WTC11 (cell line): Measurements from ENCODE around the gene GDAP2. TPM values are rescaled to one million over a fixed set of nuclear protein-coding genes. Genes with fewer than 3 reads are reported as not detected.
"Not testable (repeated sequence)": the region's sequence is repeated elsewhere in the genome, so short reads cannot be mapped to it uniquely, and the experiment has no call there.

ENCODE experiments used
- ATAC-seq: fragments of 200-7000 bp; cut with Tn5 transposase; 2 replicates; pipeline ENCODE4 v1.10.0; 2021; ENCODE audit warnings: mild to moderate bottlenecking, moderate library complexity
- CTCF ChIA-PET: fragments of 300-600 bp; sonication (Branson Sonifier 250); formaldehyde crosslinking; loops from one replicate; lab custom pipeline; 2021; ENCODE audit warnings: antibody characterized with exemption; lab: Charles Lee
- POLR2A ChIA-PET: fragments of 350-600 bp; sonication (Branson Sonifier 250); formaldehyde crosslinking; loops from one replicate; lab custom pipeline; 2021; ENCODE audit warnings: antibody characterized with exemption; lab: Charles Lee
- DNase-seq: peaks from one replicate; pipeline ENCODE4 v3.0.0; 2021; ENCODE audit warnings: low spot score
- H3K27ac Mint-ChIP-seq: 2 replicates; pipeline ENCODE4 v1.8.0; 2021; ENCODE audit warnings: mixed read lengths
- H3K27me3 Mint-ChIP-seq: 2 replicates; pipeline ENCODE4 v1.8.0; 2021; ENCODE audit warnings: low read depth, mild to moderate bottlenecking, moderate library complexity, mixed read lengths
- H3K36me3 Mint-ChIP-seq: 2 replicates; pipeline ENCODE4 v1.8.0; 2021; ENCODE audit warnings: mixed read lengths
- H3K4me1 Mint-ChIP-seq: 2 replicates; pipeline ENCODE4 v1.8.0; 2022; ENCODE audit warnings: mixed read lengths
- H3K4me3 Mint-ChIP-seq: 2 replicates; pipeline ENCODE4 v1.8.0; 2021; ENCODE audit warnings: mild to moderate bottlenecking, moderate library complexity, mixed read lengths
- H3K9me3 Mint-ChIP-seq: 2 replicates; pipeline ENCODE4 v1.8.0; 2021; ENCODE audit warnings: mixed read lengths
- ATF6 ChIP-seq: sonication (generic); formaldehyde crosslinking; IDR thresholded peaks from 2 replicates; pipeline ENCODE4 v1.8.1; 2023; ENCODE audit warnings: mild to moderate bottlenecking, missing genetic modification reagents
- CBFB ChIP-seq: sonication (generic); formaldehyde crosslinking; IDR thresholded peaks from 2 replicates; pipeline ENCODE4 v1.8.1; 2022; ENCODE audit warnings: mild to moderate bottlenecking, low read depth, missing genetic modification reagents
- E2F5 ChIP-seq: sonication (generic); formaldehyde crosslinking; IDR thresholded peaks from 2 replicates; pipeline ENCODE4 v1.8.1; 2022; ENCODE audit warnings: mild to moderate bottlenecking, moderate library complexity, missing genetic modification reagents
- IRF1 ChIP-seq: sonication (generic); formaldehyde crosslinking; IDR thresholded peaks from 2 replicates; pipeline ENCODE4 v1.8.0; 2023; ENCODE audit warnings: missing genetic modification reagents
- NR2C2 ChIP-seq: sonication (generic); formaldehyde crosslinking; IDR thresholded peaks from 2 replicates; pipeline ENCODE4 v1.8.0; 2022; ENCODE audit warnings: mild to moderate bottlenecking, missing genetic modification reagents
- OVOL2 ChIP-seq: fragments of 250-450 bp; sonication (Bioruptor Pico); IDR thresholded peaks from 2 replicates; pipeline ENCODE4 v1.9.0; 2021; ENCODE audit warnings: mild to moderate bottlenecking, borderline replicate concordance
- PRDM15 ChIP-seq: sonication (generic); formaldehyde crosslinking; IDR thresholded peaks from 2 replicates; pipeline ENCODE4 v1.8.0; 2022; ENCODE audit warnings: missing genetic modification reagents
- RELA ChIP-seq: sonication (generic); formaldehyde crosslinking; IDR thresholded peaks from 2 replicates; pipeline ENCODE4 v1.8.1; 2022; ENCODE audit warnings: missing genetic modification reagents, mild to moderate bottlenecking, borderline replicate concordance
- SMAD3 ChIP-seq: sonication (generic); formaldehyde crosslinking; IDR thresholded peaks from 2 replicates; pipeline ENCODE4 v1.8.0; 2022; ENCODE audit warnings: missing genetic modification reagents, mild to moderate bottlenecking, borderline replicate concordance
- TCF7 ChIP-seq: sonication (generic); formaldehyde crosslinking; IDR thresholded peaks from 2 replicates; pipeline ENCODE4 v1.8.0; 2022; ENCODE audit warnings: mild to moderate bottlenecking, low read depth, missing genetic modification reagents, moderate library complexity
- TP53 ChIP-seq: sonication (generic); formaldehyde crosslinking; IDR thresholded peaks from 2 replicates; pipeline ENCODE4 v1.8.1; 2023; ENCODE audit warnings: mild to moderate bottlenecking, missing genetic modification reagents
- USF2 ChIP-seq: sonication (generic); formaldehyde crosslinking; IDR thresholded peaks from 2 replicates; pipeline ENCODE4 v1.8.1; 2023; ENCODE audit warnings: mild to moderate bottlenecking, missing genetic modification reagents, moderate library complexity
- ZBTB43 ChIP-seq: sonication (generic); formaldehyde crosslinking; IDR thresholded peaks from 2 replicates; pipeline ENCODE4 v1.8.1; 2023; ENCODE audit warnings: mild to moderate bottlenecking, missing genetic modification reagents
- ZNF317 ChIP-seq: sonication (generic); formaldehyde crosslinking; IDR thresholded peaks from 2 replicates; pipeline ENCODE4 v1.8.1; 2023; ENCODE audit warnings: low read depth, mild to moderate bottlenecking, moderate library complexity, missing genetic modification reagents, borderline replicate concordance
- ZNF512 ChIP-seq: sonication (generic); formaldehyde crosslinking; IDR thresholded peaks from 2 replicates; pipeline ENCODE4 v1.8.1; 2022; ENCODE audit warnings: missing genetic modification reagents, borderline replicate concordance
- ZNF532 ChIP-seq: fragments of 250-450 bp; sonication (Bioruptor Pico); IDR thresholded peaks from 2 replicates; pipeline ENCODE4 v1.9.0; 2021; ENCODE audit warnings: mild to moderate bottlenecking, borderline replicate concordance
- total RNA-seq: library from RNA; stranded (reverse); gene quantifications from 3 replicates; pipeline ENCODE4 v1.2.3, GENCODE V29; 2021

GDAP2 gene
- total RNA-seq, 1 experiment from 2014 or later, result 22.4 TPM

GRCh38 chr1:117925981-117926380 is 3.4 kb downstream of the GDAP2 start (continued):
- TF ChIP-seq PRDM15 (CRISPR knock-in tag), result no peak
- TF ChIP-seq ATF6 (CRISPR knock-in tag), result no peak
- TF ChIP-seq OVOL2 (CRISPR knock-in tag), result no peak
- no peak for TF ChIP-seq CBFB (CRISPR knock-in tag)
- TF ChIP-seq NR2C2, result no peak
- no peak for TF ChIP-seq ZNF512 (CRISPR knock-in tag)
- no peak for TF ChIP-seq RELA (CRISPR knock-in tag)
- no peak for TF ChIP-seq TP53
- no peak for TF ChIP-seq ZNF317 (CRISPR knock-in tag)
- TF ChIP-seq, all 79 proteins: peak for 0

GRCh38 chr1:117922717-117923116 is 6.7 kb downstream of the GDAP2 start:
- H3K27me3 Mint-ChIP-seq, H3K27ac Mint-ChIP-seq, H3K4me3 Mint-ChIP-seq, POLR2A ChIA-PET, ATAC-seq, CTCF ChIA-PET, H3K9me3 Mint-ChIP-seq: not testable (repeated sequence)
- peak; percentile 14 for DNase-seq
- H3K4me1 Mint-ChIP-seq, result peaks cover 18% of the 10 kb centered on the region
- peaks cover 18% of the 10 kb centered on the region for H3K36me3 Mint-ChIP-seq

GRCh38 chr1:117921991-117922390 is 7.4 kb downstream of the GDAP2 start:
- Mint-ChIP-seq H3K27ac (no peak overlapping the region), H3K27me3 (no peaks in the 10 kb centered on the region), H3K4me1 (peaks cover 12% of the 10 kb centered on the region), H3K36me3 (peaks cover 18% of the 10 kb centered on the region), H3K4me3 (no peak overlapping the region), H3K9me3 (no peaks in the 10 kb centered on the region; the same call in 1 of the 2 replicates)
- ATAC-seq (no peak), DNase-seq (no peak)
- ChIA-PET POLR2A (no interaction called here), CTCF (no interaction called here)
- no peak for TF ChIP-seq ZBTB43 (CRISPR knock-in tag)
- TF ChIP-seq TCF7 (CRISPR knock-in tag), result no peak
- no peak for TF ChIP-seq CBFB (CRISPR knock-in tag)
- TF ChIP-seq ZNF532 (CRISPR knock-in tag), result no peak
- no peak for TF ChIP-seq USF2 (CRISPR knock-in tag)
- TF ChIP-seq E2F5 (CRISPR knock-in tag), result no peak
- no peak for TF ChIP-seq SMAD3 (CRISPR knock-in tag)
- no peak for TF ChIP-seq IRF1 (CRISPR knock-in tag)
